IMR-90 (cell line): Measurements from ENCODE around the gene LTBP1. TPM values are rescaled to one million over a fixed set of nuclear protein-coding genes. Genes with fewer than 3 reads are reported as not detected.

ENCODE experiments used
- ATAC-seq: fragments of 200-7000 bp; cut with Tn5 transposase; 2 replicates; pipeline ENCODE4 v1.9.1; 2020; ENCODE audit warnings: low read depth, mild to moderate bottlenecking, moderate library complexity
- BruUV-seq: library from RNA; stranded (reverse); fragments of 400-500 nt; replicated peaks from 2 replicates; lab custom pipeline; 2021; lab: Mats Ljungman, UMichigan
- CTCF ChIA-PET: fragments of 300-600 bp; formaldehyde crosslinking; extraction: SDS; loops from one replicate; lab custom pipeline; 2021; ENCODE audit warnings: antibody characterized with exemption; lab: Yijun Ruan, JAX
- POLR2A ChIA-PET: fragments of 300-600 bp; sonication (Branson Sonifier 250); formaldehyde crosslinking; loops from one replicate; lab custom pipeline; 2022; ENCODE audit warnings: antibody characterized with exemption; ENCODE audit not compliant: unreplicated experiment; lab: Charles Lee
- DNase-seq: peaks from one replicate; pipeline ENCODE4 v3.0.0; 2013
- H2AFZ ChIP-seq: replicated peaks from 2 replicates; pipeline ENCODE3; 2013; ENCODE audit warnings: low read length, mild to moderate bottlenecking; ENCODE audit not compliant: poor library complexity
- H2AK5ac ChIP-seq: 2 replicates; pipeline ENCODE4 v1.6.1; 2013; ENCODE audit warnings: low read depth, low read length, inconsistent platforms
- H2AK9ac ChIP-seq: replicated peaks from 2 replicates; pipeline ENCODE3; 2013; ENCODE audit warnings: mild to moderate bottlenecking, low read depth, low read length, moderate library complexity; ENCODE audit not compliant: poor library complexity
- H2BK120ac ChIP-seq: 2 replicates; pipeline ENCODE4 v1.6.1; 2013; ENCODE audit warnings: low read depth, low read length, inconsistent platforms
- H2BK15ac ChIP-seq: 3 replicates; pipeline ENCODE4 v1.6.1; 2013; ENCODE audit warnings: low read depth, low read length, inconsistent platforms
- H2BK20ac ChIP-seq: 2 replicates; pipeline ENCODE4 v1.6.1; 2013; ENCODE audit warnings: low read depth, mild to moderate bottlenecking, inconsistent platforms, low read length, moderate library complexity
- H2BK5ac ChIP-seq: 2 replicates; pipeline ENCODE4 v1.6.1; 2013; ENCODE audit warnings: mild to moderate bottlenecking, low read depth, low read length, inconsistent platforms; ENCODE audit not compliant: poor library complexity, severe bottlenecking
- H3K14ac ChIP-seq: replicated peaks from 2 replicates; pipeline ENCODE4 v1.6.1; 2013; ENCODE audit warnings: low read depth, low read length, inconsistent platforms
- H3K18ac ChIP-seq: 2 replicates; pipeline ENCODE4 v1.6.1; 2013; ENCODE audit warnings: low read depth, low read length, control low read depth
- H3K23ac ChIP-seq: 2 replicates; pipeline ENCODE4 v1.6.1; 2013; ENCODE audit warnings: low read depth, low read length, inconsistent platforms
- H3K27ac ChIP-seq: 2 replicates; pipeline ENCODE4 v1.5.1; 2013; ENCODE audit warnings: mild to moderate bottlenecking, control low read depth, low read length; ENCODE audit not compliant: insufficient read depth
- H3K27me3 ChIP-seq: 2 replicates; pipeline ENCODE4 v1.6.1; 2013; ENCODE audit warnings: low read length; ENCODE audit not compliant: control insufficient read depth, insufficient read depth
- H3K36me3 ChIP-seq: 2 replicates; pipeline ENCODE4 v1.6.1; 2013; ENCODE audit warnings: low read length, mixed read lengths; ENCODE audit not compliant: control insufficient read depth, insufficient read depth
- H3K4ac ChIP-seq: 2 replicates; pipeline ENCODE4 v1.6.1; 2013; ENCODE audit warnings: low read depth, low read length, inconsistent platforms
- H3K4me1 ChIP-seq: 2 replicates; pipeline ENCODE4 v1.6.1; 2013; ENCODE audit warnings: low read length, mixed read lengths; ENCODE audit not compliant: control insufficient read depth, insufficient read depth
- H3K4me2 ChIP-seq: 2 replicates; pipeline ENCODE4 v1.6.1; 2013; ENCODE audit warnings: low read depth, mild to moderate bottlenecking, control low read depth, low read length, moderate library complexity
- H3K4me3 ChIP-seq: 2 replicates; pipeline ENCODE4 v1.5.1; 2013; ENCODE audit warnings: low read depth, mild to moderate bottlenecking, control low read depth, low read length, moderate library complexity; ENCODE audit not compliant: insufficient read depth
- H3K56ac ChIP-seq: 2 replicates; pipeline ENCODE4 v1.6.1; 2013; ENCODE audit warnings: low read length, inconsistent platforms; ENCODE audit not compliant: insufficient read depth; ENCODE audit errors: extremely low read depth
- H3K79me1 ChIP-seq, 2 experiments: 2 replicates each; pipeline ENCODE4 v1.6.1; 2013; ENCODE audit warnings: low read length in 2 of 2, inconsistent platforms in 1 of 2, low read depth in 1 of 2
- H3K9ac ChIP-seq: 2 replicates; pipeline ENCODE4 v1.6.1; 2013; ENCODE audit warnings: low read depth, low read length, control low read depth
- H3K9me1 ChIP-seq: 2 replicates; pipeline ENCODE4 v1.6.1; 2013; ENCODE audit warnings: low read length, inconsistent platforms; ENCODE audit not compliant: insufficient read depth
- H3K9me3 ChIP-seq: 2 replicates; pipeline ENCODE4 v1.6.1; 2013; ENCODE audit warnings: low read length; ENCODE audit not compliant: control insufficient read depth, insufficient read depth
- H4K20me1 ChIP-seq: 2 replicates; pipeline ENCODE4 v1.6.1; 2013; ENCODE audit warnings: low read length, inconsistent platforms; ENCODE audit not compliant: insufficient read depth
- H4K5ac ChIP-seq: 2 replicates; pipeline ENCODE4 v1.6.1; 2013; ENCODE audit warnings: mild to moderate bottlenecking, low read depth, low read length, control low read depth
- H4K8ac ChIP-seq, 2 experiments: 2 replicates each; pipeline ENCODE4 v1.6.1; 2013; ENCODE audit warnings: low read depth in 2 of 2, low read length in 2 of 2, control low read depth in 1 of 2, inconsistent platforms in 1 of 2
- H4K91ac ChIP-seq: 2 replicates; pipeline ENCODE4 v1.6.1; 2013; ENCODE audit warnings: low read depth, low read length, inconsistent platforms; ENCODE audit not compliant: insufficient read depth
- BHLHE40 ChIP-seq: fragments of 150-350 bp; IDR thresholded peaks from 2 replicates; pipeline ENCODE4 v1.6.1; 2016; ENCODE audit warnings: mild to moderate bottlenecking, low read depth, low read length
- CEBPB ChIP-seq: IDR thresholded peaks from 2 replicates; pipeline ENCODE4 v1.6.1; 2012; ENCODE audit warnings: low read depth, low read length, improper control_type of control experiment
- CHD1 ChIP-seq: IDR thresholded peaks from 2 replicates; pipeline ENCODE4 v1.6.1; 2012; ENCODE audit warnings: low read depth, low read length, improper control_type of control experiment
- ELK1 ChIP-seq: fragments of 150-350 bp; IDR thresholded peaks from 2 replicates; pipeline ENCODE4 v1.6.1; 2016; ENCODE audit warnings: low read depth, mild to moderate bottlenecking, low read length, moderate library complexity, borderline replicate concordance
- FOS ChIP-seq: fragments of 150-350 bp; IDR thresholded peaks from 2 replicates; pipeline ENCODE4 v1.6.1; 2016; ENCODE audit warnings: low read depth, low read length
- MAFK ChIP-seq: IDR thresholded peaks from 2 replicates; pipeline ENCODE4 v1.6.1; 2012; ENCODE audit warnings: low read depth, low read length, improper control_type of control experiment
- MAZ ChIP-seq: IDR thresholded peaks from 2 replicates; pipeline ENCODE4 v1.6.1; 2012; ENCODE audit warnings: low read depth, mild to moderate bottlenecking, low read length, improper control_type of control experiment, moderate library complexity, borderline replicate concordance
- MXI1 ChIP-seq: IDR thresholded peaks from 2 replicates; pipeline ENCODE4 v1.6.1; 2012; ENCODE audit warnings: low read depth, mild to moderate bottlenecking, low read length, moderate library complexity, borderline replicate concordance
- NFE2L2 ChIP-seq: fragments of 150-350 bp; IDR thresholded peaks from 2 replicates; pipeline ENCODE4 v1.6.1; 2016; ENCODE audit warnings: low read depth, mild to moderate bottlenecking, low read length
- POLR2A ChIP-seq: IDR thresholded peaks from 2 replicates; pipeline ENCODE4 v1.6.1; 2012; ENCODE audit warnings: mild to moderate bottlenecking, low read depth, low read length
- RAD21 ChIP-seq: IDR thresholded peaks from 2 replicates; pipeline ENCODE4 v1.6.1; 2012; ENCODE audit warnings: low read length, improper control_type of control experiment
- RCOR1 ChIP-seq: IDR thresholded peaks from 2 replicates; pipeline ENCODE4 v1.6.1; 2012; ENCODE audit warnings: mild to moderate bottlenecking, low read length, improper control_type of control experiment; ENCODE audit not compliant: insufficient replicate concordance
- RFX5 ChIP-seq: IDR thresholded peaks from 2 replicates; pipeline ENCODE4 v1.8.0; 2012; ENCODE audit warnings: low read depth, mild to moderate bottlenecking, low read length, moderate library complexity
- SMC3 ChIP-seq: fragments of 150-350 bp; IDR thresholded peaks from 2 replicates; pipeline ENCODE4 v1.6.1; 2016; ENCODE audit warnings: low read depth, mild to moderate bottlenecking, antibody characterized with exemption, low read length, moderate library complexity
- USF2 ChIP-seq: fragments of 150-350 bp; IDR thresholded peaks from 2 replicates; pipeline ENCODE4 v1.6.1; 2017; ENCODE audit warnings: mild to moderate bottlenecking, antibody characterized with exemption, low read length, low read depth
- WGBS, 2 experiments: methylation state at CpG; one replicate each; pipeline versions ENCODE4 v1.1.5 to v1.1.7; 2013; ENCODE audit warnings: missing lambda C conversion rate in 2 of 2; ENCODE audit not compliant: insufficient read length in 1 of 2; ENCODE audit errors: extremely low coverage in 2 of 2; 5-methylcytosine and 5-hydroxymethylcytosine counted together
- dilution Hi-C: fragments of 300-500 bp; cut with HindIII; formaldehyde crosslinking; loops from one replicate; pipeline ENCODE4 v1.14.3; 2018; ENCODE audit warnings: low sequenced_read_pairs; ENCODE audit not compliant: unreplicated experiment
- in situ Hi-C: fragments of 300-500 bp; cut with MboI; formaldehyde crosslinking; loops from 3 replicates; pipeline ENCODE4 v1.14.3; 2019; ENCODE audit warnings: low sequenced_read_pairs, inconsistent platforms, mixed read lengths
- intact Hi-C: fragments of 100-400 bp; cut with micrococcal nuclease; formaldehyde crosslinking; loops from 2 replicates; pipeline ENCODE4 v1.10.0; 2022
- polyA plus RNA-seq, 3 experiments: library from polyadenylated mRNA; depleted of rRNA; stranded (reverse); fragments of >200 nt; gene quantifications; 2 replicates each; pipeline ENCODE4 v1.2.3, GENCODE V29; 2012; ENCODE audit warnings: low replicate concordance in 1 of 3
- total RNA-seq: library from RNA; depleted of rRNA; stranded (reverse); fragments of >200 nt; gene quantifications from 2 replicates; pipeline ENCODE4 v1.2.3, GENCODE V29; 2012
- TF ChIP-seq, protein P1 (sequence below): conservative IDR thresholded peaks from 2 replicates; pipeline ENCODE4 v1.5.1; 2012; ENCODE audit warnings: mild to moderate bottlenecking, low read depth, low read length, improper control_type of control experiment

Gene LTBP1
- total and polyA plus RNA-seq, 2 of the 4 experiments (the other 2 are of a cell fraction), result 235 to 326 TPM

DNA sequence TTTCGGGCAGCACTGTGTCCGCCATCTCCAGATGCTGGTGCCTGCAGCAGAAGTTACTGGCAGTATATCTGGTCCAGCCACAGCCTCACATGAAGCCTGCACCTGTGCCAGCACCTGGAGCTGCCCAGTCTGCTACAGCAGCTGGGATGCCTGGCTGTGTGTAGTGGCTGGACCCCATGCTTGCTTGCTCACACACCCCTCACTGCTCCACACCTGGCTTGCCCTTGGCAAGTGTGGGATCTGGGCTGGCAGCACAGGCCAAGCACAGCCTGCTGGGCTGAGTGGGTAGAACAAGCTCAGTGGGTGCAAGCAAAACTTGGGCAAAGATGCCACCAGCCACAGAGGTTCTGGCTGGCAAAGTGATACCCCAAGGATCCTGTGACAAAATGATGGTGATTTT, 320.3 kb downstream of the LTBP1 start:
- 100% methylated on average over 2 of the region's 2 CpGs; no CpG with 5 or more reads in 1 of the 2 experiments for WGBS, 2 experiments

More for the DNA sequence above, 320.3 kb downstream of the LTBP1 start:
- no peak for ATAC-seq
- ChIA-PET CTCF (interaction anchor here (0.5 to 0.7 kb wide), 2 partner anchors 24 to 195 kb away, joined by 3 read pairs; no protein-coding TSS in a partner anchor), POLR2A (interaction anchor here (0.5 kb wide), 1 partner anchor 305 kb away, joined by 4 read pairs; no protein-coding TSS in a partner anchor)
- no peak overlapping the region for H3K14ac ChIP-seq
- peak overlapping the region; percentile 25; the same call in 1 of the 2 replicates for H2BK120ac ChIP-seq
- no peak overlapping the region for H3K4me2 ChIP-seq
- 0 out of 2 replicates have a peak overlapping the region, but pooled peaks have one; percentile 21 for H3K27ac ChIP-seq
- BruUV-seq, result no TSS peak
- H3K79me1 ChIP-seq, result peaks cover 5 to 40% of the 10 kb centered on the region in 2 experiments
- no peak overlapping the region for H3K23ac ChIP-seq
- peaks cover 38% of the 10 kb centered on the region for H3K36me3 ChIP-seq
- H3K18ac ChIP-seq, result no peak overlapping the region
- in situ Hi-C loops, result loop anchor here (10.0 to 25.0 kb wide), 2 partner anchors 230 to 482 kb away; no protein-coding TSS in a partner anchor
- H4K8ac ChIP-seq, result no peak overlapping the region
- H2AK9ac ChIP-seq, result no peak overlapping the region
- H3K56ac ChIP-seq, result no peak overlapping the region
- H2BK5ac ChIP-seq, result peak overlapping the region; percentile 9
- H2AK5ac ChIP-seq, result no peak overlapping the region
- TF ChIP-seq BHLHE40 (no peak), NFE2L2 (no peak), RAD21 (no peak), USF2 (no peak), ELK1 (no peak), SMC3 (no peak), MAZ (no peak), CEBPB (no peak), FOS (no peak), MXI1 (no peak), POLR2A (no peak), RCOR1 (no peak), MAFK (no peak), CHD1 (no peak), RFX5 (no peak)
- TF ChIP-seq, protein P1, sequence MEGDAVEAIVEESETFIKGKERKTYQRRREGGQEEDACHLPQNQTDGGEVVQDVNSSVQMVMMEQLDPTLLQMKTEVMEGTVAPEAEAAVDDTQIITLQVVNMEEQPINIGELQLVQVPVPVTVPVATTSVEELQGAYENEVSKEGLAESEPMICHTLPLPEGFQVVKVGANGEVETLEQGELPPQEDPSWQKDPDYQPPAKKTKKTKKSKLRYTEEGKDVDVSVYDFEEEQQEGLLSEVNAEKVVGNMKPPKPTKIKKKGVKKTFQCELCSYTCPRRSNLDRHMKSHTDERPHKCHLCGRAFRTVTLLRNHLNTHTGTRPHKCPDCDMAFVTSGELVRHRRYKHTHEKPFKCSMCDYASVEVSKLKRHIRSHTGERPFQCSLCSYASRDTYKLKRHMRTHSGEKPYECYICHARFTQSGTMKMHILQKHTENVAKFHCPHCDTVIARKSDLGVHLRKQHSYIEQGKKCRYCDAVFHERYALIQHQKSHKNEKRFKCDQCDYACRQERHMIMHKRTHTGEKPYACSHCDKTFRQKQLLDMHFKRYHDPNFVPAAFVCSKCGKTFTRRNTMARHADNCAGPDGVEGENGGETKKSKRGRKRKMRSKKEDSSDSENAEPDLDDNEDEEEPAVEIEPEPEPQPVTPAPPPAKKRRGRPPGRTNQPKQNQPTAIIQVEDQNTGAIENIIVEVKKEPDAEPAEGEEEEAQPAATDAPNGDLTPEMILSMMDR, result no peak
- peaks cover 6% of the 10 kb centered on the region; the same call in 1 of the 2 replicates for H3K9me1 ChIP-seq
- dilution Hi-C loops, result no loop called here
- no peak overlapping the region for H4K5ac ChIP-seq
- H3K9ac ChIP-seq, result no peak overlapping the region
- no peak overlapping the region for H2AFZ ChIP-seq
- H4K20me1 ChIP-seq, result no peaks in the 10 kb centered on the region
- no peak overlapping the region; the same call in 1 of the 2 replicates for H3K4ac ChIP-seq
- H3K27me3 ChIP-seq, result no peaks in the 10 kb centered on the region
- no peak overlapping the region for H3K4me3 ChIP-seq
- H3K4me1 ChIP-seq, result peaks cover 4% of the 10 kb centered on the region
- peaks cover 6% of the 10 kb centered on the region for H3K9me3 ChIP-seq
- H2BK15ac ChIP-seq, result no peak overlapping the region; the same call in 2 of the 3 replicates
- no peak for DNase-seq
- H2BK20ac ChIP-seq, result no peak overlapping the region
- H4K91ac ChIP-seq, result no peak overlapping the region
- intact Hi-C loops, result no loop called here
